Measurements from ENCODE around the gene SNW1. TPM values are rescaled to one million over a fixed set of nuclear protein-coding genes. Genes with fewer than 3 reads are reported as not detected.

Gene SNW1
- total and polyA plus RNA-seq, 2 of the 4 experiments (the other 2 are of a cell fraction): 28.2 to 30.6 TPM

- H4K91ac ChIP-seq (ENCODE audit: insufficient read depth, low read depth, low read length): no peak overlapping the region
- WGBS, 2 experiments (ENCODE audit: extremely low coverage in 2 of 2, insufficient read length in 1 of 2): no CpG with 5 or more reads among the region's 3 CpGs
- no peak overlapping the region for H3K9ac ChIP-seq (ENCODE audit: low read depth, low read length)
- CTCF ChIA-PET: interaction anchor here (1.0 kb wide), 1 partner anchor 8 kb away, joined by 3 read pairs; the partner anchor contains the start of gene SNW1
- no peak overlapping the region for H3K4me2 ChIP-seq (ENCODE audit: low read depth, low read length)
- POLR2A ChIA-PET (ENCODE audit: unreplicated experiment): no interaction called here
- H3K14ac ChIP-seq (replicated peaks; ENCODE audit: low read depth, low read length): no peak overlapping the region
- intact Hi-C loops (cut with micrococcal nuclease): no loop called here
- peaks cover 15% of the 10 kb centered on the region for H3K36me3 ChIP-seq (ENCODE audit: control insufficient read depth, insufficient read depth, low read length)
- H2AK9ac ChIP-seq (replicated peaks; ENCODE audit: low read depth, low read length, poor library complexity): no peak overlapping the region
- H3K4me3 ChIP-seq (ENCODE audit: insufficient read depth, low read depth, low read length): no peak overlapping the region
- H3K9me3 ChIP-seq (ENCODE audit: control insufficient read depth, insufficient read depth, low read length): no peaks in the 10 kb centered on the region
- DNase-seq (peak; percentile 28), ATAC-seq (ENCODE audit: low read depth) (peak; percentile 65)
- H3K9me1 ChIP-seq (ENCODE audit: insufficient read depth, low read length): no peaks in the 10 kb centered on the region
- H2AFZ ChIP-seq (replicated peaks; ENCODE audit: low read length, poor library complexity): no peak overlapping the region
- H2BK5ac ChIP-seq (ENCODE audit: low read depth, low read length, poor library complexity, severe bottlenecking): no peak overlapping the region
- no TSS peak for BruUV-seq (replicated peaks)
- H3K79me1 ChIP-seq (ENCODE audit: low read depth in 1 of 2, low read length in 2 of 2): peaks cover 27 to 35% of the 10 kb centered on the region in 2 experiments
- no peak overlapping the region for H3K56ac ChIP-seq (ENCODE audit: extremely low read depth, insufficient read depth, low read length)
- no peak overlapping the region for H2BK120ac ChIP-seq (ENCODE audit: low read depth, low read length)
- H4K8ac ChIP-seq (ENCODE audit: low read depth in 2 of 2, low read length in 2 of 2): no peak overlapping the region
- no peak for TF ChIP-seq CHD1 (IDR thresholded peaks at IDR 0.05; ENCODE audit: low read depth, low read length)
- TF ChIP-seq CEBPB (IDR thresholded peaks at IDR 0.05; ENCODE audit: low read depth, low read length): peak; percentile 63
- TF ChIP-seq RCOR1 (IDR thresholded peaks at IDR 0.05; ENCODE audit: insufficient replicate concordance, low read length): no peak
- no peak for TF ChIP-seq FOS (IDR thresholded peaks at IDR 0.05; ENCODE audit: low read depth, low read length)
- TF ChIP-seq MAZ (IDR thresholded peaks at IDR 0.05; ENCODE audit: borderline replicate concordance, low read depth, low read length): no peak
- TF ChIP-seq RAD21 (IDR thresholded peaks at IDR 0.05; ENCODE audit: low read length): no peak
- no peak for TF ChIP-seq POLR2A (IDR thresholded peaks at IDR 0.05; ENCODE audit: low read depth, low read length)
- no peak for TF ChIP-seq BHLHE40 (IDR thresholded peaks at IDR 0.05; ENCODE audit: low read depth, low read length)
- no peak overlapping the region for H2BK20ac ChIP-seq (ENCODE audit: low read depth, low read length)
- no peak overlapping the region for H3K27ac ChIP-seq (ENCODE audit: insufficient read depth, low read length)
- H3K4ac ChIP-seq (ENCODE audit: low read depth, low read length): no peak overlapping the region
- no peaks in the 10 kb centered on the region for H3K4me1 ChIP-seq (ENCODE audit: control insufficient read depth, insufficient read depth, low read length)
- H3K18ac ChIP-seq (ENCODE audit: low read depth, low read length): no peak overlapping the region
- no peaks in the 10 kb centered on the region for H3K27me3 ChIP-seq (ENCODE audit: control insufficient read depth, insufficient read depth, low read length)
- no peak overlapping the region for H2BK15ac ChIP-seq (ENCODE audit: low read depth, low read length)
- H4K5ac ChIP-seq (ENCODE audit: low read depth, low read length): no peak overlapping the region
- no peak overlapping the region for H2AK5ac ChIP-seq (ENCODE audit: low read depth, low read length)
- H3K23ac ChIP-seq (ENCODE audit: low read depth, low read length): no peak overlapping the region
- H4K20me1 ChIP-seq (ENCODE audit: insufficient read depth, low read length): peaks cover 23% of the 10 kb centered on the region; the same call in 1 of the 2 replicates
- in situ Hi-C loops (cut with MboI; ENCODE audit: low sequenced_read_pairs): no loop called here
- dilution Hi-C loops (cut with HindIII; ENCODE audit: low sequenced_read_pairs, unreplicated experiment): no loop called here
Measured at GRCh38 chr14:77752799-77753516, 8.0 kb downstream of the SNW1 start.
